Endothelial cell of umbilical vein (primary cell): ENCODE results near the gene CABYR. TPM values are rescaled to one million over a fixed set of nuclear protein-coding genes. Genes with fewer than 3 reads are reported as not detected.

Experiments used
- BruUV-seq: library from RNA; stranded (reverse); fragments of 400-500 nt; replicated peaks from 2 replicates; lab custom pipeline; 2021; lab: Mats Ljungman, UMichigan
- CTCF ChIA-PET: fragments of 300-600, 350-600 bp; sonication (Branson Sonifier 250); formaldehyde crosslinking; loops from one replicate; lab custom pipeline; 2021; ENCODE audit warnings: antibody characterized with exemption, inconsistent platforms; lab: Charles Lee
- POLR2A ChIA-PET: fragments of 300-600, 350-600 bp; sonication (Branson Sonifier 250); formaldehyde crosslinking; loops from one replicate; lab custom pipeline; 2021; ENCODE audit warnings: antibody characterized with exemption, inconsistent platforms; lab: Charles Lee
- DNase-seq: peaks from one replicate; pipeline ENCODE4 v3.0.0-alpha.2; 2011; ENCODE audit warnings: low read depth, low spot score
- FAIRE-seq: peaks from 2 replicates; lab custom pipeline; 2011; peaks lifted over from hg19 to GRCh38; lab: Jason Lieb, UNC
- H2AFZ ChIP-seq: 2 replicates; pipeline ENCODE4 v1.6.0; 2012; ENCODE audit warnings: low read depth, low read length, control low read depth, inconsistent platforms
- H3K27ac ChIP-seq: 2 replicates; pipeline ENCODE4 v1.5.1; 2011; ENCODE audit warnings: low read depth, mild to moderate bottlenecking, control low read depth, low read length, moderate library complexity; ENCODE audit not compliant: insufficient read depth
- H3K27me3 ChIP-seq, 2 experiments: 2 replicates each; pipeline versions ENCODE4 v1.6.0 to v1.6.1; 2011; ENCODE audit warnings: low read length in 2 of 2, mixed read lengths in 1 of 2; ENCODE audit not compliant: control insufficient read depth in 2 of 2, insufficient read depth in 2 of 2
- H3K36me3 ChIP-seq, 2 experiments: 2 replicates in 1 of 2; 3 replicates in 1 of 2; pipeline ENCODE4 v1.5.1; 2011; ENCODE audit warnings: low read length in 2 of 2, mild to moderate bottlenecking in 1 of 2, moderate library complexity in 1 of 2; ENCODE audit not compliant: control insufficient read depth in 2 of 2, insufficient read depth in 2 of 2; ENCODE audit errors: extremely low read depth in 1 of 2
- H3K4me1 ChIP-seq: 3 replicates; pipeline ENCODE4 v1.5.1; 2011; ENCODE audit warnings: mild to moderate bottlenecking, low read length; ENCODE audit not compliant: control insufficient read depth, insufficient read depth; ENCODE audit errors: extremely low read depth
- H3K4me2 ChIP-seq: 2 replicates; pipeline ENCODE4 v1.6.1; 2011; ENCODE audit warnings: low read length, control low read depth, mixed read lengths; ENCODE audit not compliant: insufficient read depth
- H3K4me3 ChIP-seq, 3 experiments: fragments of 200-600 bp in 1 of 3; sonication (generic), shearing (Covaris generic) in 1 of 3; replicated peaks in 1 of 3; 2 replicates each; pipeline ENCODE4 v1.5.1; 2011 to 2016; ENCODE audit warnings: control low read depth in 3 of 3, low read length in 3 of 3, mild to moderate bottlenecking in 2 of 3, inconsistent platforms in 1 of 3, low read depth in 1 of 3, moderate library complexity in 1 of 3; ENCODE audit not compliant: insufficient read depth in 1 of 3
- H3K79me2 ChIP-seq: 2 replicates; pipeline ENCODE4 v1.6.0; 2012; ENCODE audit warnings: low read length, inconsistent platforms; ENCODE audit not compliant: control insufficient read depth, insufficient read depth
- H3K9ac ChIP-seq: replicated peaks from 2 replicates; pipeline ENCODE3; 2011; ENCODE audit warnings: low read length, control low read depth; ENCODE audit not compliant: insufficient read depth; ENCODE audit errors: extremely low read depth
- H3K9me1 ChIP-seq: replicated peaks from 3 replicates; pipeline ENCODE4 v1.6.0; 2011; ENCODE audit warnings: mild to moderate bottlenecking, low read length; ENCODE audit not compliant: control insufficient read depth, insufficient read depth; ENCODE audit errors: extremely low read depth
- H3K9me3 ChIP-seq: replicated peaks from 2 replicates; pipeline ENCODE4 v1.5.1; 2012; ENCODE audit warnings: low read length, inconsistent platforms; ENCODE audit not compliant: control insufficient read depth, insufficient read depth
- H4K20me1 ChIP-seq: replicated peaks from 2 replicates; pipeline ENCODE3; 2011; ENCODE audit warnings: mild to moderate bottlenecking, low read length; ENCODE audit not compliant: control insufficient read depth, insufficient read depth; ENCODE audit errors: extremely low read depth
- CTCF ChIP-seq, 2 donors: IDR thresholded peaks; 1 replicate in 1 of 2; 2 replicates in 1 of 2; pipeline ENCODE4 v1.5.1; 2011; ENCODE audit warnings: low read length in 2 of 2, mild to moderate bottlenecking in 2 of 2, moderate library complexity in 2 of 2, control low read depth in 1 of 2, inconsistent platforms in 1 of 2, low read depth in 1 of 2; ENCODE audit not compliant: insufficient read depth in 1 of 2; ENCODE audit errors: extremely low read depth in 1 of 2
- EZH2 ChIP-seq: IDR thresholded peaks from 2 replicates; pipeline ENCODE4 v1.6.1; 2012; ENCODE audit warnings: borderline replicate concordance, low read depth, mild to moderate bottlenecking, moderate library complexity, low read length, inconsistent platforms; ENCODE audit not compliant: severe bottlenecking
- FOS ChIP-seq: IDR thresholded peaks from 2 replicates; pipeline ENCODE4 v1.6.1; 2011; ENCODE audit warnings: mild to moderate bottlenecking, low read length, moderate library complexity, borderline replicate concordance; ENCODE audit not compliant: insufficient read depth
- GATA2 ChIP-seq: IDR thresholded peaks from 2 replicates; pipeline ENCODE4 v1.7.0; 2011; ENCODE audit warnings: low read depth, mild to moderate bottlenecking, moderate library complexity, mixed read lengths, low read length; ENCODE audit not compliant: insufficient read length, insufficient read depth
- JUN ChIP-seq: IDR thresholded peaks from 2 replicates; pipeline ENCODE4 v1.6.1; 2011; ENCODE audit warnings: borderline replicate concordance, low read depth; ENCODE audit not compliant: insufficient read length, insufficient read depth
- MYC ChIP-seq: IDR thresholded peaks from one replicate; pipeline ENCODE4 v1.6.1; 2011; ENCODE audit warnings: mild to moderate bottlenecking, low read depth, low read length
- POLR2A ChIP-seq: IDR thresholded peaks from 2 replicates; pipeline ENCODE4 v1.6.1; 2012; ENCODE audit warnings: low read depth, mild to moderate bottlenecking, control low read depth, low read length
- POLR2AphosphoS5 ChIP-seq: IDR thresholded peaks from 2 replicates; pipeline ENCODE4 v1.6.1; 2012; ENCODE audit warnings: low read depth, mild to moderate bottlenecking, control low read depth, low read length, moderate library complexity; ENCODE audit not compliant: insufficient read depth
- dilution Hi-C: fragments of 300-500 bp; cut with MboI; formaldehyde crosslinking; loops from one replicate; pipeline ENCODE4 v1.15.0; 2019; ENCODE audit warnings: low sequenced_read_pairs; ENCODE audit not compliant: extremely low pct_ligation_motif_present
- intact Hi-C: fragments of 100-400 bp; cut with micrococcal nuclease; formaldehyde crosslinking; loops from one replicate; pipeline ENCODE4 v1.10.0; 2022
- polyA plus RNA-seq, 4 experiments: library from polyadenylated mRNA; depleted of rRNA in 3 of 4; stranded (reverse) in 3 of 4; unstranded in 1 of 4; fragments of >200 nt; gene quantifications; 2 replicates each; pipeline versions ENCODE4 v1.2.1 to v1.2.3, GENCODE V29; 2011 to 2012; ENCODE audit warnings: missing spikeins in 1 of 4
- total RNA-seq: library from RNA; stranded (reverse); gene quantifications from 2 replicates; pipeline ENCODE4 v1.2.3, GENCODE V29; 2021

CABYR gene
- total and polyA plus RNA-seq, 2 donors (not counting 3 experiments of a cell fraction or from before 2014, with no cell fraction given), result 3.9 to 8.9 TPM

- dilution Hi-C loops (loop anchor here (25.0 kb wide), 1 partner anchor 500 kb away; no protein-coding TSS in a partner anchor), intact Hi-C loops (loop anchor here (10.0 kb wide), 1 partner anchor 98 kb away; the partner anchor contains the start of gene TTC39C)
- no peaks in the 10 kb centered on the region for H3K79me2 ChIP-seq
- H3K27me3 ChIP-seq, result no peaks in the 10 kb centered on the region
- no peak overlapping the region for H2AFZ ChIP-seq
- H3K4me3 ChIP-seq, result no peak overlapping the region
- no peak overlapping the region for H3K27ac ChIP-seq
- no peaks in the 10 kb centered on the region for H3K36me3 ChIP-seq
- H3K4me1 ChIP-seq, result no peaks in the 10 kb centered on the region
- CTCF ChIA-PET, result no interaction called here
- TF ChIP-seq POLR2AphosphoS5 (no peak), POLR2A (no peak), MYC (no peak), JUN (no peak), GATA2 (no peak), FOS (no peak), CTCF (IDR thresholded peaks at IDR 0.05; ENCODE audit: extremely low read depth in 1 of 2, insufficient read depth in 1 of 2, low read depth in 1 of 2, low read length in 2 of 2) (no peak), EZH2 (no peak)
- FAIRE-seq, result no peak
- no peak for DNase-seq
- no peak overlapping the region for H3K4me2 ChIP-seq
- H3K9ac ChIP-seq, result no peak overlapping the region
- BruUV-seq, result no TSS peak
- H3K9me3 ChIP-seq, result no peaks in the 10 kb centered on the region
- POLR2A ChIA-PET, result no interaction called here
- no peaks in the 10 kb centered on the region for H4K20me1 ChIP-seq
- no peaks in the 10 kb centered on the region for H3K9me1 ChIP-seq
These were observed 26.4 kb upstream of the CABYR start for GRCh38 chr18:24112464-24112863.
